Right lobe of liver (tissue), 4 donors: ENCODE data around the gene KDM7A.

ENCODE experiments used
- CTCF ChIP-seq, 4 donors: fragments of 200-600 bp in 3 of 4; fragments of 450-650 bp in 1 of 4; IDR thresholded peaks; one replicate each; pipeline versions ENCODE4 v1.5.1 to v1.8.0; 2016 to 2022; ENCODE audit warnings: antibody characterized with exemption in 4 of 4, mild to moderate bottlenecking in 2 of 4
- POLR2A ChIP-seq: fragments of 450-650 bp; IDR thresholded peaks from one replicate; pipeline ENCODE4 v1.6.1; 2017; ENCODE audit warnings: antibody characterized with exemption, mild to moderate bottlenecking
- donor health status: DM: no; HTN: no; CAD: no.
- donor health status: DM: no; HTN: no; CAD: no.
- donor health status: DM: no; HTN: yes; CAD: no.

DNA sequence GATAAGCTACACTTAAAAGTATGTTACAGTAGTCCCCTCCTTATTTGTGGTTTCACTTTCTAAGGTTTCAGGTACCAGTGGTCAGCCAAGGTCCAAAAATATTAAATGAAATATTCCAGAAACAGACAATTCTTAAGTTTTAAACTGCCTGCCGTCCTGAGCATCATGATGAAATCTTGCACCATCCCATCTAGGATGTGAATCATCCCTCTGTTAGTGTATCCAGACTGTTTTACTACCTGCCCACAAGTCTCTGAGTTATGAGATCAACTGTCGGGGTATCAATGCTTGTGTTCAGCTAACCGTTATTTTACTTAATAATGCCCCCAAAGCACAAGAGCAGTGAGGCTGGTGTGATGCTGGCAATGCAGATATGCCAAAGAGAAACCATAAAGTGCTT lies 11.4 kb downstream of the KDM7A start:
- TF ChIP-seq CTCF (IDR thresholded peaks at IDR 0.05) (no peak), POLR2A (no peak)
